ENCODE measurements around the gene ADIPOR2.
"Not testable (repeated sequence)": the region's sequence is repeated elsewhere in the genome, so short reads cannot be mapped to it uniquely, and the experiment has no call there.

The ADIPOR2 gene

GRCh38 chr12:1665366-1665765 lies 25.5 kb upstream of the ADIPOR2 start:
- DNase-seq (ENCODE audit: low read depth) = no peak

DNA sequence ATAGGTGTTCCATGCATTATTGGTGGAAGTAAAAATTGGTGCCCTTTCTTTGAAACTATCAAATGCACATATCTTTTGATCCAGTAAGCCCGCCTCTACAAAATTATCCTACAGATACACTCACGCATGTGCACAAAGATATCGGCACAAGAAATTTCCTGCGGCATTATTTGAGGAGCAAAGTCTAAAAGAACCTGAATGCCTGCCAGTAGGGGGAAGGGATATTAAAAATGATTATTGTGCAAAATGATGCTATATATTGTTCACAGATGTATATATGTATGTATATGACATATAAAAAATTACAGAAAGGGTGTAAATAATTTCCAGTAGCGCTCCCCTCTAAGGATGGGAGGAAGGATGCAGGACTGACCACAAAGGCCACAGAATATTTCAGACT lies 24.7 kb upstream of the ADIPOR2 start:
- DNase-seq (ENCODE audit: low read depth) = no peak

GRCh38 chr12:1666685-1667162 lies 24.1 kb upstream of the ADIPOR2 start:
- DNase-seq (ENCODE audit: low read depth) = no peak

- peak; percentile 43 for DNase-seq (ENCODE audit: low read depth)
Observed at GRCh38 chr12:1668833-1669543, 21.9 kb upstream of the ADIPOR2 start.

DNA sequence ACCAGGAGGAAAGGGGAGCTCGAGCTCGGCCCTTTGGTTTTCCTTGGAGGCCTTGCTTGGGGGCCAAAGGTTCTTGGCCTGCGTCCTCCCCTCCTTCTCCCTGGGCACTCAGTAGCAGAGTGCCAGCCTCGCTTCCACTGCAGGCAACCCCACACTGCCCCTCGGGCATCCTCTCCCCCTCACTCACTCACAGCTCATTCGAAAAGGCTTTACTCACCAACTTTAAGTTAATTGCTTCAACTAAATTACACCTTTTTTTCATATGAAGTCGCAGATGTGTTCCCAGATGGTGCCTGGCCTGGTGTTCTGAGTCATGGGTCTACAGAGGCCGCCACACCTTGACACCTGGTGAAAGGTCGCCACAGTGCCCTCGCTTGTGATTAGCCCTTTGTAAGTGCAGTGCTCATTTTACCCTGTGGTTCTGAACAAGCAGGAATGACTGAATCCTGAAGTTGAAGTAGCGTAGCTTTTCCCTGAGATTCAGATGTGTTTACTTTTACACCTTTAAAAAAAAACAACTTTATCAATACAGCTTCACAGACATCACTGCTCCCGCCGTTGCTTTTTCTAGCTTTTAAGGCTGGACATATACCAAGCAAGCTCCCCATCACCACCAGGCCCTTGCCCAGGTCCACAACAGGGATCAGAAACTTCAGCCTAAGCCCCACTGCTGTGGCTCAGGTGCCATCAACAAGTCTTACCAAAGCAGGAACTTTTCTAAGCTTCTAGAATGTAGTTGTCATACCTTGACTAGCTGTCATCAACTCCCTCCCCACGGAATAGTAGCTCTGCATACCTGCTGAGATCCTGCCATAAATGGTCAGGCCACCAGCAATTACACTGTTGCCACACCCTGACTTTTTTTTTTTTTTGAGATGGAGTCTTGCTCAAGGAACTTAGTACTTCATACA lies 20.3 kb upstream of the ADIPOR2 start:
- DNase-seq (ENCODE audit: low read depth) = no peak

- no peak for DNase-seq (ENCODE audit: low read depth)
Observed at GRCh38 chr12:1676043-1676442, 14.8 kb upstream of the ADIPOR2 start.

- no peak for DNase-seq (ENCODE audit: low read depth)
Observed at GRCh38 chr12:1680804-1681492, 9.9 kb upstream of the ADIPOR2 start.

- DNase-seq (ENCODE audit: low read depth) = no peak
Observed at GRCh38 chr12:1681493-1681807, 9.4 kb upstream of the ADIPOR2 start.

- DNase-seq (ENCODE audit: low read depth) = no peak
Observed at GRCh38 chr12:1688086-1688710, 2.7 kb upstream of the ADIPOR2 start.

- DNase-seq (ENCODE audit: low read depth) = peak; percentile 21
Observed at GRCh38 chr12:1691123-1692007, 495 bp downstream of the ADIPOR2 start.

DNA sequence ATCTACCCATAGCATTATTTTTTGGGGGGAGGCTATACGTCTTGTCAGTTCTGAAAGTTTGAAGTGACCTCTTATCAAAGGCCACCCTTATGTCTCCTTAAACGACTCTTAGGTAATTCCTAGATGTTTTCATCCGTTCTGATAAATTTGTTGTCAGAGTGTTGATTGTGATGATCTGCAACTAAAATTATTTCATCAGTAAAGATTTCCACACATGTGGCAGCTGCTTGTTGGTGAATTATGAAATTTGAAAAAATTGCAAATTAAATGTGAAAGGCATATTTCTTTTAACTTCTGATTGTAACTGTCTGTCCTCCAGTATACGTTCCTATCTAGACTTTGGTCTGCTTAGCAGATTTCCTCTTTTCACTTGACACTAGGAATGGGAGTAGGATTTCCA lies 1.4 kb downstream of the ADIPOR2 start:
- no peak for DNase-seq (ENCODE audit: low read depth)

GRCh38 chr12:1692895-1693610 lies 2.2 kb downstream of the ADIPOR2 start:
- DNase-seq (ENCODE audit: low read depth) = no peak

DNA sequence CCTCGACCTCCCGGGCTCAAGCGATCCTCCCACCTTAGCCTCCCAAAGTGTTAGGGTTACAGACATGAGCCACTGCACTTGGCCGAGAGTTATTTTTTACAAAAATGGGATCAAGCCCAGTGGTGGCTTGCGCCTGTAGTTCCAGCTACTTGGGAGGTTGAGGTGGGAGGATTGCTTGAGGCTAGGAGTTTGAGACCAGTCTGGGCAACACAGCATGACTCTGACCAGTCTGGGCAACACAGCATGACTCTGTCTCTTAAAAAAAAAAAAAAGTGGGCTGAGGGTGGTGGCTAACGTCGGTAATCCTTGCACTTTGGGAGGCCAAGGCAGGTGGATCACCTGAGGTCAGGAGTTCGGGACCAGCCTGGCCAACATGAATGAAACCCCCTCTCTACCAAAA lies 4.2 kb downstream of the ADIPOR2 start:
- DNase-seq (ENCODE audit: low read depth) = not testable (repeated sequence)

GRCh38 chr12:1695886-1696670 lies 5.2 kb downstream of the ADIPOR2 start:
- DNase-seq (ENCODE audit: low read depth) = no peak

DNA sequence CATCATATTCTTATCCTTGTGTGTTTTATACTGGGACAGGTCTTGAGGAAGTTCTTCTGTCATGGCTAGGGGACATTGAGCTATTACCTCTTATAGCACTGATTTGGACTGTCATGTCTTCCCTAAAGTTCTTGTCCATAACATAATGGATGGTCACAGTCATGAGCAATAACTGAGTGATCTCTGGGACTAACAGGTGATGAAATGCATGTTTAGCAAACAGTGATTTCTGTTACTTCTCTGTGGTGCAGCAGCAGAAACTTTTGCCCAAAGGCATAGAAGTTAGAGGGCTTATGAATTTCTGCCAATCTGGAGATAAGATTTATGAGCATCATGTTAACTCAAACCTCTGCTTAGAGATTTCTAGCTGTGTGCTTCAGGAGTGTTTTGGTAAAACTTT lies 5.9 kb downstream of the ADIPOR2 start:
- no peak for DNase-seq (ENCODE audit: low read depth)

DNA sequence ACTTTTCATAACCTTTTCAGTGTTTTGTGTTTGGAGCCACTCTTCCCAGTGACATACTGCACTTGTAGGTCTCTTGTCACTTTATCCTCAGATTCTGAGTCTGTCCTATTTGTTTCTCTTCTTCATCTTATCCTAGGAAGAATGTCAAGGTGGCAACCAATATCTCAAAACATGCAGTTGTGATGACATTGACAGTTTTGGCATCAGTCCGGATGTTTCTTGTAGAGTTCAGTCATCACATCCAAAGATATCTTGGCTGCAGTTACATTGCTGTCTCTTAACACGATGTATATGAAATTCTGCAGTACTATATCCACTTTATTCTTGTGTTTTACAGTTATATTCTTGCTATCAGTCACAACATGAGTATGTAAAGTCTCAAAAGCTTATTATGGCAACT lies 6.4 kb downstream of the ADIPOR2 start:
- no peak for DNase-seq (ENCODE audit: low read depth)

- no peak for DNase-seq (ENCODE audit: low read depth)
Observed at GRCh38 chr12:1698720-1699119, 7.8 kb downstream of the ADIPOR2 start.

DNA sequence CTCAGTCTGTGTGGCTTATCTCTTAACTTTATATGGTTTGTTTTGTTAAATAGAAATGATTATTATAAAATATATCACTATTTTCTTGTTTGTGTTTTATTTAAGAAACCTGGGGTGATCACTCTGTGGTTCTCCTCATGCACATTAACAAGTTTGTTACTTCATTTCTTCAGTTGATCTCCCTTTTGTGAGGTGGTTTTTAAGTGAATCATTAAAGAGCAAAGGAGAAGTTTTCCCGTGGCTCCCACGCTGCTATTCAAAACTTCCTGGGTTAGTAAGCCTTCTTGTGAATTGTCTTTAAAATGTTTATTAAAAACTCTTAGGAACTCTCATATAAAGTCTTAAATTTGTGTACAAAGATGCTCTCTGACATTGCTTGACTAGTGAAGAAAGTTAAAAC lies 11.8 kb downstream of the ADIPOR2 start:
- no peak for DNase-seq (ENCODE audit: low read depth)

GRCh38 chr12:1703771-1704722 lies 13.2 kb downstream of the ADIPOR2 start:
- no peak for DNase-seq (ENCODE audit: low read depth)
